ENCODE measurements around the gene HRH2.

The HRH2 gene

DNA sequence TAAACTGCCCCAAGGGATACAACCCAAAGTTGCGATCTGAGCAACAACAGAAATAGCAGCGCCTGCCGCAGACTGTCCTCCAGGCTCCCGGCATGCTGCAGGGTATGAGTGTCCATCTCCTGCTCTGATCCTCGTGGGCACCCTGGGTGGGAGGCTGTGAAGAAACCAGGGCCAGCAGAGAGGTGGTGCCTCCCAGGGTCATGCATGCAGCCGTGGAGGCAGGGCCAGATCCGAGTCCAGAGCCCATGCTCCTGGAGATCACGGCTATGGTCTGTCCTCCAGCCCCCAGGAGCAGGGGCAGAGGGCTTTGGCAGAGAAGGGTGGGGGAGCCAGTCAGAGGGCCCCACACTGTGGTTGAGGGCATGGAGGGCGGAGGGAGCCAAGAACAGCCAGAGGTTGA, 29.0 kb downstream of the HRH2 start:
- no peaks in the 10 kb centered on the region for H4K20me1 ChIP-seq (ENCODE audit: insufficient read depth, low read length)
- H3K79me2 ChIP-seq (ENCODE audit: insufficient read depth, low read length), result no peaks in the 10 kb centered on the region
- H3K36me3 ChIP-seq (ENCODE audit: insufficient read depth, low read length), result no peaks in the 10 kb centered on the region
- H3K4me1 ChIP-seq (ENCODE audit: insufficient read depth, low read length, severe bottlenecking), result no peaks in the 10 kb centered on the region
- H3K9ac ChIP-seq (ENCODE audit: low read length), result no peak overlapping the region
- no peaks in the 10 kb centered on the region for H3K9me3 ChIP-seq (ENCODE audit: low read length)
- H2AFZ ChIP-seq (ENCODE audit: low read length), result no peak overlapping the region
- TF ChIP-seq, protein P1, sequence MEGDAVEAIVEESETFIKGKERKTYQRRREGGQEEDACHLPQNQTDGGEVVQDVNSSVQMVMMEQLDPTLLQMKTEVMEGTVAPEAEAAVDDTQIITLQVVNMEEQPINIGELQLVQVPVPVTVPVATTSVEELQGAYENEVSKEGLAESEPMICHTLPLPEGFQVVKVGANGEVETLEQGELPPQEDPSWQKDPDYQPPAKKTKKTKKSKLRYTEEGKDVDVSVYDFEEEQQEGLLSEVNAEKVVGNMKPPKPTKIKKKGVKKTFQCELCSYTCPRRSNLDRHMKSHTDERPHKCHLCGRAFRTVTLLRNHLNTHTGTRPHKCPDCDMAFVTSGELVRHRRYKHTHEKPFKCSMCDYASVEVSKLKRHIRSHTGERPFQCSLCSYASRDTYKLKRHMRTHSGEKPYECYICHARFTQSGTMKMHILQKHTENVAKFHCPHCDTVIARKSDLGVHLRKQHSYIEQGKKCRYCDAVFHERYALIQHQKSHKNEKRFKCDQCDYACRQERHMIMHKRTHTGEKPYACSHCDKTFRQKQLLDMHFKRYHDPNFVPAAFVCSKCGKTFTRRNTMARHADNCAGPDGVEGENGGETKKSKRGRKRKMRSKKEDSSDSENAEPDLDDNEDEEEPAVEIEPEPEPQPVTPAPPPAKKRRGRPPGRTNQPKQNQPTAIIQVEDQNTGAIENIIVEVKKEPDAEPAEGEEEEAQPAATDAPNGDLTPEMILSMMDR (IDR thresholded peaks at IDR 0.05; ENCODE audit: low read length), result no peak
- TF ChIP-seq EZH2 (IDR thresholded peaks at IDR 0.05; ENCODE audit: borderline replicate concordance, low read length), result no peak
- no peak overlapping the region for H3K4me3 ChIP-seq (ENCODE audit: low read depth, low read length, poor library complexity, severe bottlenecking)
- no peaks in the 10 kb centered on the region for H3F3A ChIP-seq (ENCODE audit: insufficient read depth, low read length)
- no peaks in the 10 kb centered on the region for H3K27me3 ChIP-seq (ENCODE audit: insufficient read depth, low read length)
- no peak overlapping the region for H3K27ac ChIP-seq (ENCODE audit: low read depth, low read length, poor library complexity, severe bottlenecking)
- H3K4me2 ChIP-seq (ENCODE audit: low read length), result no peak overlapping the region
- H3K9me2 ChIP-seq (ENCODE audit: low read depth, low read length), result no peaks in the 10 kb centered on the region

DNA sequence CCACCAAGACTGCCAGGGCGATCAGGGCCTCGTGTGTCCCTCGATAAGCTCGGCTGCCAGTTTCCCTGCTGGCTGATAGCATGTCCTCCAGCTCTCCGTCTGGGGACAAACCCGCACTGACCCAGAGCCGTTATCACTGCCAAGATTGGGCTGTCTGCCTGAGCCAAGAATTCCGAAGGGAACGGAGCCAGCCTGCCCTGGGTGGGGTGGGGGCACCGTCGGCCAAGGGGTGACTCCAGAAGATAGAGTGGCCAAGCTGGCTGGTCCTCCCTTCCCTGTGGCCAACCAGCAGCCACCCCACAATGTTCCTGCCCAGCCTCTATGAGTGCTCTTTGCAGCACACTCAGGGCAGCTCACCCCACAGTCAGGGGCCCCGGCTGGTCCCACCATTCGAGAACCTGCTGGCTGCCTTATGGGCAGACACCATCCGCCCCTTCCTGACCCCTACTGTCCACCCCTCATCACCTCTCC, 29.4 kb downstream of the HRH2 start:
- Histone ChIP-seq H3K4me2 (ENCODE audit: low read length) (no peak overlapping the region), H4K20me1 (ENCODE audit: insufficient read depth, low read length) (no peaks in the 10 kb centered on the region), H3F3A (ENCODE audit: insufficient read depth, low read length) (no peaks in the 10 kb centered on the region), H3K9me3 (ENCODE audit: low read length) (no peaks in the 10 kb centered on the region), H3K79me2 (ENCODE audit: insufficient read depth, low read length) (no peaks in the 10 kb centered on the region), H3K27ac (ENCODE audit: low read depth, low read length, poor library complexity, severe bottlenecking) (no peak overlapping the region), H3K36me3 (ENCODE audit: insufficient read depth, low read length) (no peaks in the 10 kb centered on the region), H3K9me2 (ENCODE audit: low read depth, low read length) (no peaks in the 10 kb centered on the region), H3K9ac (ENCODE audit: low read length) (no peak overlapping the region), H2AFZ (ENCODE audit: low read length) (no peak overlapping the region), H3K4me3 (ENCODE audit: low read depth, low read length, poor library complexity, severe bottlenecking) (no peak overlapping the region), H3K4me1 (ENCODE audit: insufficient read depth, low read length, severe bottlenecking) (no peaks in the 10 kb centered on the region), H3K27me3 (ENCODE audit: insufficient read depth, low read length) (no peaks in the 10 kb centered on the region)
- TF ChIP-seq, protein P1 (IDR thresholded peaks at IDR 0.05; ENCODE audit: low read length), result no peak
- TF ChIP-seq EZH2 (IDR thresholded peaks at IDR 0.05; ENCODE audit: borderline replicate concordance, low read length), result no peak

DNA sequence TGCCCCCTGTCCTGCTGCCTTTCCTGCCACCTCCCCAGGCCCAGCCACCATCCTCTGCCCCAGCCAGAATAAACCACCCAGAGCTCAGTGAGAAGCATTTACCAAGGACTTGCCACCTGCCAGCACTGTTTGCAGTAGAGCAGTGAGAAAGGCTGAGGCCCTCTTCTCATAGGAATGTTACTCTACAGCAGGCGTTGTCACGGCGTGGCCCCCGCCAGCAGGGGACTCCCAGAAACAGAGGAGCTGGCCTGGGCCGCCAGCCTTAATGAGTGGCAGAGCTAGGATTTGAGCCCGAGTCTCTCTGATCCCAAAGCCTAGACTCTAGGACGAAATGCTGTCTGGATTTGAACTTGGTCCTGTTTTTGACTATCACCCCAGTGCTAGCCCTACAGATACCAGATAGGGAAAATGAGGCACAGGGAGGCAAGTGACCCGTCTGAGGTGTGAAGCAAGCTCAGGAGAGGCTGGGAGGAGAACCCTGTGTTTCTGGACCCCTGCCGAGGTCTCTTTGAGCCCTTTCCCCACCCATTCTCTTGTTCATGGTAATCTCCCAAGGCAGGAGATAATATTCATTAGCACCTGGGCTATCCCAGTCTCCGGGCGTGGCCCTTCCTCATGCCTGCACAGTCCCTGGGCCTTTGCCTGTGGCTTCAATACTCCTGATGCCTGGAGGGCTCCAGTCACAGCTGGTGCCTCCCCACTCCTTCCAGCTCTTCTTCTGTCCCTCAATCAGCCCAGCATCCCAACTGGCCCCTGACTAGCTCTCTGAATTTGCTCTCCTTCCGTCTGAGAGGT, 30.7 kb downstream of the HRH2 start:
- Histone ChIP-seq H3K27ac (ENCODE audit: low read depth, low read length, poor library complexity, severe bottlenecking) (no peak overlapping the region), H2AFZ (ENCODE audit: low read length) (no peak overlapping the region)

More for the DNA sequence above, 30.7 kb downstream of the HRH2 start:
- Histone ChIP-seq H3K9ac (ENCODE audit: low read length) (no peak overlapping the region), H3K4me3 (ENCODE audit: low read depth, low read length, poor library complexity, severe bottlenecking) (no peak overlapping the region), H3K9me2 (ENCODE audit: low read depth, low read length) (no peaks in the 10 kb centered on the region), H3K4me1 (ENCODE audit: insufficient read depth, low read length, severe bottlenecking) (no peaks in the 10 kb centered on the region), H3K9me3 (ENCODE audit: low read length) (no peaks in the 10 kb centered on the region), H3K79me2 (ENCODE audit: insufficient read depth, low read length) (no peaks in the 10 kb centered on the region), H3K27me3 (ENCODE audit: insufficient read depth, low read length) (no peaks in the 10 kb centered on the region; the same call in 1 of the 2 replicates), H3F3A (ENCODE audit: insufficient read depth, low read length) (no peaks in the 10 kb centered on the region), H3K4me2 (ENCODE audit: low read length) (no peak overlapping the region), H3K36me3 (ENCODE audit: insufficient read depth, low read length) (no peaks in the 10 kb centered on the region), H4K20me1 (ENCODE audit: insufficient read depth, low read length) (no peaks in the 10 kb centered on the region)
- TF ChIP-seq, protein P1 (IDR thresholded peaks at IDR 0.05; ENCODE audit: low read length), result no peak
- TF ChIP-seq EZH2 (IDR thresholded peaks at IDR 0.05; ENCODE audit: borderline replicate concordance, low read length), result no peak

All from OCI-LY1 (cell line).